ENCODE measurements around the gene FIP1L1. TPM values are rescaled to one million over a fixed set of nuclear protein-coding genes. Genes with fewer than 3 reads are reported as not detected.

Gene FIP1L1
- total and polyA plus RNA-seq, 2 of the 4 experiments (the other 2 are of a cell fraction) = 31.1 to 37.5 TPM

DNA sequence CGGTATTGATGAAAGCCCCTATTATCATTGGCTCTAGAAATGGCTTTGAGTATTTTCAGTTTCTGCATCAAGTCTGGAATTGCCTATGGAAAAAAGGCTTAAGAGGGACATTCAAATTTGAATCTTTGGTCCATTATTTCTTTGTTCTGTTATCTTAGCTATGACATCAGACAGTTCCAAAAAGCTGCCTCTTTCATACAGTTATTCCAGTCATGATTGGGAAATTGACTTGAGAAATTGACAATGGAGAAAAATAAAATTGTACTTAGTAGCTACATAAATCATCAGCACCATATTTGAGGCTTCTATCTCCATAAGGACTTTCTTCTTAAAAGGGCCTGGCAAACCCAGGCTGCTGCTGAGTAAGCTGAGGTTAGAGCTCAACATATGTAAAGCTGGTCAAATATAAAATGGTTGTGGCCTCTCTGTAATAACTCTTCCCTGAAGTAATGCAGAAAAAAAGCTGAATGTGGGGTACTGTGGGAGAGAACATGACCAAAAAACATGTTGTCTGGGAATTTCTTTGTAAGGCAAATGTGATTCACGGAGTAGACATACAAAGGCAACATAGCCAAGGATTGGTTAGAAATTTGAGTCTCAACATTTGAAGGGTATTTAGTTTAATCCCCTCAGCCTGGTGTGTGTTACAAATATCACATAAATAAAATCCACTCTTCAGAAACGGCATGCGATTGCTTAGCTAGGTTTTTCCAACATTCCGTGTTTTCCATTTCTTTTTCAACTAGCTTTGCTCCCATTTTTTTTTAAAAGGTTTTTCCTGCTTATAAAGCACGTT, 112.9 kb downstream of the FIP1L1 start:
- Histone ChIP-seq H3K23ac (ENCODE audit: low read depth, low read length) (peak overlapping the region; percentile 52; the same call in 1 of the 2 replicates), H4K91ac (ENCODE audit: insufficient read depth, low read depth, low read length) (peak overlapping the region; percentile 66; the same call in 1 of the 2 replicates), H4K5ac (ENCODE audit: low read depth, low read length) (peak overlapping the region; percentile 85), H2BK120ac (ENCODE audit: low read depth, low read length) (peak overlapping the region; percentile 86), H2BK20ac (ENCODE audit: low read depth, low read length) (peak overlapping the region; percentile 86; the same call in 1 of the 2 replicates), H2AFZ (replicated peaks; ENCODE audit: low read length, poor library complexity) (no peak overlapping the region), H3K9ac (ENCODE audit: low read depth, low read length) (peak overlapping the region; percentile 18; the same call in 1 of the 2 replicates), H3K79me1 (ENCODE audit: low read depth in 1 of 2, low read length in 2 of 2) (no peaks in the 10 kb centered on the region), H3K4me3 (ENCODE audit: insufficient read depth, low read depth, low read length) (no peak overlapping the region), H4K20me1 (ENCODE audit: insufficient read depth, low read length) (no peaks in the 10 kb centered on the region), H3K4me2 (ENCODE audit: low read depth, low read length) (peak overlapping the region; percentile 40; the same call in 1 of the 2 replicates), H3K4ac (ENCODE audit: low read depth, low read length) (peak overlapping the region; percentile 62; the same call in 1 of the 2 replicates), H3K56ac (ENCODE audit: extremely low read depth, insufficient read depth, low read length) (peak overlapping the region; percentile 43; the same call in 1 of the 2 replicates), H2AK5ac (ENCODE audit: low read depth, low read length) (no peak overlapping the region), H3K18ac (ENCODE audit: low read depth, low read length) (peak overlapping the region; percentile 92), H2BK5ac (ENCODE audit: low read depth, low read length, poor library complexity, severe bottlenecking) (peak overlapping the region; percentile 64), H2AK9ac (replicated peaks; ENCODE audit: low read depth, low read length, poor library complexity) (no peak overlapping the region), H3K14ac (replicated peaks; ENCODE audit: low read depth, low read length) (peak overlapping the region; percentile 51), H3K9me3 (ENCODE audit: control insufficient read depth, insufficient read depth, low read length) (no peaks in the 10 kb centered on the region), H3K27me3 (ENCODE audit: control insufficient read depth, insufficient read depth, low read length) (no peaks in the 10 kb centered on the region), H3K9me1 (ENCODE audit: insufficient read depth, low read length) (peaks cover 3% of the 10 kb centered on the region; the same call in 1 of the 2 replicates), H3K27ac (ENCODE audit: insufficient read depth, low read length) (peak overlapping the region; percentile 91), H3K36me3 (ENCODE audit: control insufficient read depth, insufficient read depth, low read length) (no peaks in the 10 kb centered on the region), H2BK15ac (ENCODE audit: low read depth, low read length) (peak overlapping the region; percentile 94), H3K4me1 (ENCODE audit: control insufficient read depth, insufficient read depth, low read length) (peaks cover 11% of the 10 kb centered on the region), H4K8ac (ENCODE audit: low read depth in 2 of 2, low read length in 2 of 2) (peak overlapping the region; percentile 80 to 92)
- DNase-seq (peak; percentile 45), ATAC-seq (ENCODE audit: low read depth) (peak; percentile 58)
- dilution Hi-C loops (cut with HindIII; ENCODE audit: low sequenced_read_pairs, unreplicated experiment) (no loop called here), in situ Hi-C loops (cut with MboI; ENCODE audit: low sequenced_read_pairs) (loop anchor here (10.0 kb wide), 1 partner anchor 734 kb away; the partner anchor contains the start of gene PDGFRA), intact Hi-C loops (cut with micrococcal nuclease) (loop anchor here (2.0 to 10.0 kb wide), 4 partner anchors 87 to 736 kb away; no protein-coding TSS in a partner anchor)
- BruUV-seq (replicated peaks) = no TSS peak
- WGBS, 2 experiments (ENCODE audit: extremely low coverage in 2 of 2, insufficient read length in 1 of 2) = no CpG with 5 or more reads among the region's 6 CpGs
- CTCF ChIA-PET = interaction anchor here (0.6 to 2.2 kb wide), 9 partner anchors 10 to 903 kb away, joined by 3 to 9 read pairs (median 3); no protein-coding TSS in a partner anchor
- POLR2A ChIA-PET (ENCODE audit: unreplicated experiment) = interaction anchor here (0.5 kb wide), 1 partner anchor 53 kb away, joined by 3 read pairs; no protein-coding TSS in a partner anchor
- no peak for TF ChIP-seq BHLHE40 (IDR thresholded peaks at IDR 0.05; ENCODE audit: low read depth, low read length)
- no peak for TF ChIP-seq RCOR1 (IDR thresholded peaks at IDR 0.05; ENCODE audit: insufficient replicate concordance, low read length)
- TF ChIP-seq SMC3 (IDR thresholded peaks at IDR 0.05; ENCODE audit: low read depth, low read length) = no peak
- TF ChIP-seq, protein P1, sequence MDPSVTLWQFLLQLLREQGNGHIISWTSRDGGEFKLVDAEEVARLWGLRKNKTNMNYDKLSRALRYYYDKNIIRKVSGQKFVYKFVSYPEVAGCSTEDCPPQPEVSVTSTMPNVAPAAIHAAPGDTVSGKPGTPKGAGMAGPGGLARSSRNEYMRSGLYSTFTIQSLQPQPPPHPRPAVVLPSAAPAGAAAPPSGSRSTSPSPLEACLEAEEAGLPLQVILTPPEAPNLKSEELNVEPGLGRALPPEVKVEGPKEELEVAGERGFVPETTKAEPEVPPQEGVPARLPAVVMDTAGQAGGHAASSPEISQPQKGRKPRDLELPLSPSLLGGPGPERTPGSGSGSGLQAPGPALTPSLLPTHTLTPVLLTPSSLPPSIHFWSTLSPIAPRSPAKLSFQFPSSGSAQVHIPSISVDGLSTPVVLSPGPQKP (IDR thresholded peaks at IDR 0.05; ENCODE audit: borderline replicate concordance, low read depth, low read length) = no peak
- TF ChIP-seq MAZ (IDR thresholded peaks at IDR 0.05; ENCODE audit: borderline replicate concordance, low read depth, low read length) = no peak
- TF ChIP-seq FOS (IDR thresholded peaks at IDR 0.05; ENCODE audit: low read depth, low read length) = no peak
- no peak for TF ChIP-seq RFX5 (IDR thresholded peaks at IDR 0.05; ENCODE audit: low read depth, low read length)
- TF ChIP-seq NFE2L2 (IDR thresholded peaks at IDR 0.05; ENCODE audit: low read depth, low read length) = no peak
- TF ChIP-seq, protein P2, sequence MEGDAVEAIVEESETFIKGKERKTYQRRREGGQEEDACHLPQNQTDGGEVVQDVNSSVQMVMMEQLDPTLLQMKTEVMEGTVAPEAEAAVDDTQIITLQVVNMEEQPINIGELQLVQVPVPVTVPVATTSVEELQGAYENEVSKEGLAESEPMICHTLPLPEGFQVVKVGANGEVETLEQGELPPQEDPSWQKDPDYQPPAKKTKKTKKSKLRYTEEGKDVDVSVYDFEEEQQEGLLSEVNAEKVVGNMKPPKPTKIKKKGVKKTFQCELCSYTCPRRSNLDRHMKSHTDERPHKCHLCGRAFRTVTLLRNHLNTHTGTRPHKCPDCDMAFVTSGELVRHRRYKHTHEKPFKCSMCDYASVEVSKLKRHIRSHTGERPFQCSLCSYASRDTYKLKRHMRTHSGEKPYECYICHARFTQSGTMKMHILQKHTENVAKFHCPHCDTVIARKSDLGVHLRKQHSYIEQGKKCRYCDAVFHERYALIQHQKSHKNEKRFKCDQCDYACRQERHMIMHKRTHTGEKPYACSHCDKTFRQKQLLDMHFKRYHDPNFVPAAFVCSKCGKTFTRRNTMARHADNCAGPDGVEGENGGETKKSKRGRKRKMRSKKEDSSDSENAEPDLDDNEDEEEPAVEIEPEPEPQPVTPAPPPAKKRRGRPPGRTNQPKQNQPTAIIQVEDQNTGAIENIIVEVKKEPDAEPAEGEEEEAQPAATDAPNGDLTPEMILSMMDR (conservative IDR thresholded peaks at IDR 0.05; ENCODE audit: low read depth, low read length) = no peak
- no peak for TF ChIP-seq POLR2A (IDR thresholded peaks at IDR 0.05; ENCODE audit: low read depth, low read length)
- no peak for TF ChIP-seq MXI1 (IDR thresholded peaks at IDR 0.05; ENCODE audit: borderline replicate concordance, low read depth, low read length)
- no peak for TF ChIP-seq MAFK (IDR thresholded peaks at IDR 0.05; ENCODE audit: low read depth, low read length)
- TF ChIP-seq, protein P3, sequence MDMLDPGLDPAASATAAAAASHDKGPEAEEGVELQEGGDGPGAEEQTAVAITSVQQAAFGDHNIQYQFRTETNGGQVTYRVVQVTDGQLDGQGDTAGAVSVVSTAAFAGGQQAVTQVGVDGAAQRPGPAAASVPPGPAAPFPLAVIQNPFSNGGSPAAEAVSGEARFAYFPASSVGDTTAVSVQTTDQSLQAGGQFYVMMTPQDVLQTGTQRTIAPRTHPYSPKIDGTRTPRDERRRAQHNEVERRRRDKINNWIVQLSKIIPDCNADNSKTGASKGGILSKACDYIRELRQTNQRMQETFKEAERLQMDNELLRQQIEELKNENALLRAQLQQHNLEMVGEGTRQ (IDR thresholded peaks at IDR 0.05; ENCODE audit: low read depth, low read length) = no peak
